GM23248 (cell line): Measurements from ENCODE around the gene DIO3. TPM values are rescaled to one million over a fixed set of nuclear protein-coding genes. Genes with fewer than 3 reads are reported as not detected.

Source experiments
- DNase-seq: peaks from one replicate; pipeline ENCODE4 v3.0.0-alpha.2; 2015
- H2AFZ ChIP-seq: fragments of 200-600 bp; sonication (generic); 2 replicates; pipeline ENCODE4 v1.6.1; 2016; ENCODE audit warnings: antibody characterized with exemption
- H3F3A ChIP-seq: fragments of 200-600 bp; sonication (generic); 2 replicates; pipeline ENCODE4 v1.6.1; 2016; ENCODE audit warnings: mild to moderate bottlenecking, antibody characterized with exemption, mixed run types; ENCODE audit not compliant: insufficient read depth
- H3K27ac ChIP-seq: fragments of 200-600 bp; sonication (generic); 2 replicates; pipeline ENCODE4 v1.5.1; 2016; ENCODE audit warnings: mild to moderate bottlenecking
- H3K27me3 ChIP-seq: fragments of 200-600 bp; sonication (generic); replicated peaks from 2 replicates; pipeline ENCODE4 v1.6.1; 2016; ENCODE audit warnings: mild to moderate bottlenecking; ENCODE audit not compliant: insufficient read depth
- H3K36me3 ChIP-seq: fragments of 200-600 bp; sonication (generic); 2 replicates; pipeline ENCODE4 v1.6.1; 2016; ENCODE audit warnings: low read depth, mild to moderate bottlenecking
- H3K4me1 ChIP-seq: fragments of 200-600 bp; sonication (generic); 2 replicates; pipeline ENCODE4 v1.6.1; 2016; ENCODE audit warnings: mild to moderate bottlenecking; ENCODE audit not compliant: insufficient read depth
- H3K4me2 ChIP-seq: fragments of 200-600 bp; sonication (generic); one replicate; pipeline ENCODE4 v1.6.1; 2016; ENCODE audit warnings: mild to moderate bottlenecking; ENCODE audit not compliant: unreplicated experiment
- H3K4me3 ChIP-seq: fragments of 200-600 bp; sonication (generic); 2 replicates; pipeline ENCODE4 v1.5.1; 2016; ENCODE audit warnings: mild to moderate bottlenecking
- H3K79me2 ChIP-seq: fragments of 200-600 bp; sonication (generic); 2 replicates; pipeline ENCODE4 v1.6.1; 2016; ENCODE audit warnings: mild to moderate bottlenecking; ENCODE audit not compliant: insufficient read depth
- H3K9ac ChIP-seq: fragments of 200-600 bp; sonication (generic); 2 replicates; pipeline ENCODE4 v1.6.1; 2016; ENCODE audit warnings: mild to moderate bottlenecking
- H3K9me2 ChIP-seq: fragments of 200-600 bp; sonication (generic); 2 replicates; pipeline ENCODE4 v1.6.1; 2016; ENCODE audit warnings: mixed run types, mild to moderate bottlenecking, moderate library complexity; ENCODE audit not compliant: insufficient read depth
- H3K9me3 ChIP-seq: fragments of 200-600 bp; sonication (generic); one replicate; pipeline ENCODE4 v1.6.1; 2017; ENCODE audit warnings: low read depth
- H4K20me1 ChIP-seq: fragments of 200-600 bp; sonication (generic); 2 replicates; pipeline ENCODE4 v1.6.0; 2016; ENCODE audit not compliant: insufficient read depth
- EZH2 ChIP-seq: fragments of 200-600 bp; sonication (generic); IDR thresholded peaks from 2 replicates; pipeline ENCODE4 v1.6.1; 2018; ENCODE audit warnings: antibody characterized with exemption, mild to moderate bottlenecking; ENCODE audit not compliant: insufficient read depth, poor library complexity, severe bottlenecking
- EZH2phosphoT487 ChIP-seq: fragments of 200-600 bp; sonication (generic); IDR thresholded peaks from 2 replicates; pipeline ENCODE4 v1.6.1; 2018; ENCODE audit warnings: antibody characterized with exemption, moderate library complexity, mild to moderate bottlenecking, low read depth; ENCODE audit not compliant: insufficient read depth
- WGBS, 2 experiments: methylation state at CpG; one replicate each; pipeline ENCODE4 v1.1.6; 2015 to 2017; ENCODE audit warnings: low lambda C conversion rate in 2 of 2, low coverage in 1 of 2; ENCODE audit errors: missing lambda C conversion rate in 2 of 2; 5-methylcytosine and 5-hydroxymethylcytosine counted together
- in situ Hi-C: fragments of 300-500 bp; cut with MboI; formaldehyde crosslinking; loops from 2 replicates; pipeline ENCODE4 v1.15.0; 2020
- polyA plus RNA-seq: library from polyadenylated mRNA; unstranded; fragments of >200 nt; fragmentation: Nextera tagmentation; extraction: Ambion mirVana; gene quantifications from 2 replicates; pipeline ENCODE4 v1.2.1, GENCODE V29; 2016
- total RNA-seq: library from RNA; depleted of rRNA; stranded (reverse); fragments of >200 nt; shearing (Covaris generic); gene quantifications from 2 replicates; pipeline ENCODE4 v1.2.3, GENCODE V29; 2014

Gene DIO3
- total and polyA plus RNA-seq, 2 experiments from 2014 or later, result not detected

DNA sequence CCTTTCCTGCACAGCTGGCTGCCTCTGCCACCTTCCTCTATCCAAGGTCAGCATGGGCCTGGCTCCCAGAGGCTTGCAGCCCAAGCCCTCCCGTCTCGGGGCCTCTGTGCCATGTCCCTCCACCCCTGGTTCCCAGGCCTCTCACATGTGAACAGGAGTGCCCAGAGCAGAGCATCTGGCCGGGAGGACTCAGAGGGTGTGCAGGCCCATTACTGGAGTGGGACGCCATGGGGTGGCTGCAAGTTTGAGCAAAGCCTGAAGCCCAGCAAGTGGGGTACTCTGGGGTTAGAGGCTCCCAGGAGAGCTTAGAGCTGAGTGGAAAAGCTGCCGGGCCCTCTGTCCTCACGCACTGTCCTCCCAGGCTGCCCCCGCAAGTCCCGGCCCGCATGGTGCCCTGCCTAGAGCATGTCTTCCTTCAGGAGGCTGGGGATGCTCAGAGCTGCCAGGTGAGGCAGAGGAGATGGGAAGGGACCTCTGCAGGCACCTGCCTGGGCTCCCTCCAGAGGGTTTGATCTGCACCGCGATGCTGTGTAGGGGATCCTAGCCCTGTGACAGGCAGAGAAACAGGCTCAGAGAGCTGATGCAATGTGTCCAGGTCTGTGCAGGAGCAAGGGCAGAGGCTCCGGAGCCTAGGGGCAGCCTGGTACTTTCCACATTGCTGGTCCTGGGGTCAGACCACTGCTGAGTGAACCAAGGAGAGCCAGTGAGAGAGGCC, 39.8 kb downstream of the DIO3 start:
- no peak overlapping the region for H3K27ac ChIP-seq
- no peaks in the 10 kb centered on the region for H3K9me3 ChIP-seq
- no peaks in the 10 kb centered on the region for H3K9me2 ChIP-seq
- no peaks in the 10 kb centered on the region for H3F3A ChIP-seq
- TF ChIP-seq EZH2 (no peak), EZH2phosphoT487 (no peak)
- no peak overlapping the region for H3K9ac ChIP-seq
- H3K27me3 ChIP-seq, result peaks cover 6% of the 10 kb centered on the region
- no peaks in the 10 kb centered on the region for H3K4me1 ChIP-seq
- 63 to 65% methylated on average over 12 of the region's 12 CpGs for WGBS, 2 experiments
- no peaks in the 10 kb centered on the region for H4K20me1 ChIP-seq
- no peak overlapping the region for H3K4me2 ChIP-seq
- DNase-seq, result no peak
- H2AFZ ChIP-seq, result no peak overlapping the region
- H3K36me3 ChIP-seq, result no peaks in the 10 kb centered on the region
- in situ Hi-C loops, result no loop called here
- no peaks in the 10 kb centered on the region for H3K79me2 ChIP-seq
- no peak overlapping the region for H3K4me3 ChIP-seq

- Histone ChIP-seq H3K9me3 (no peaks in the 10 kb centered on the region), H3K27me3 (peaks cover 13% of the 10 kb centered on the region), H3F3A (no peaks in the 10 kb centered on the region), H3K4me2 (no peak overlapping the region), H3K9ac (no peak overlapping the region), H3K9me2 (no peaks in the 10 kb centered on the region), H4K20me1 (no peaks in the 10 kb centered on the region), H3K27ac (no peak overlapping the region), H3K4me3 (no peak overlapping the region), H2AFZ (no peak overlapping the region), H3K36me3 (no peaks in the 10 kb centered on the region), H3K4me1 (no peaks in the 10 kb centered on the region), H3K79me2 (no peaks in the 10 kb centered on the region)
- no peak for DNase-seq
- in situ Hi-C loops, result no loop called here
- TF ChIP-seq EZH2phosphoT487 (no peak), EZH2 (no peak)
- 69 to 73% methylated on average over 33 to 35 of the region's 35 CpGs for WGBS, 2 experiments
These were observed 40.5 kb downstream of the DIO3 start for GRCh38 chr14:101601606-101602465.

DNA sequence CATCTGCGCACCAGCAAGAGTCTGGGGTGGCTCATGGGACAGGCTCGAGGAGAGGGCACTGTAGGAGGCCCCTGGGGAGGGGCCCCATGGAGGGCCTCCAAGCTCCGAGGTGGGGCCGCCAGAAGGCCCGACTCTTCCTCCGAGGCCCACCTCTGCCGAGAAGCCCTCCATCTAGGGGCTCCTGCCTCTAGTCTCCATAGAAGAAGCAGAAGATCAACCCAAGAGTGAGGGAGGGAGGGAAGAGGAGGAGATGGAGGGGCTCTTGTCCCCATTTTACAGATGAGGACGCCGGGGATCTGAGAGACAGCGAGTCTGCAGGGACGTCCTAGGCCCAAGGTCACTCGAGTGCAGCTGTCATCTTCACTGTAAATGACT, 41.2 kb downstream of the DIO3 start:
- in situ Hi-C loops, result no loop called here
- WGBS, 2 experiments, result 56 to 63% methylated on average over 12 of the region's 12 CpGs

GRCh38 chr14:101603096-101603495, 41.8 kb downstream of the DIO3 start:
- TF ChIP-seq EZH2phosphoT487 (no peak), EZH2 (no peak)
- 59 to 70% methylated on average over 8 of the region's 8 CpGs for WGBS, 2 experiments
- no peaks in the 10 kb centered on the region for H3K4me1 ChIP-seq
- H3K36me3 ChIP-seq, result no peaks in the 10 kb centered on the region
- H3K4me2 ChIP-seq, result no peak overlapping the region
- H3K9me3 ChIP-seq, result no peaks in the 10 kb centered on the region
- no peaks in the 10 kb centered on the region for H4K20me1 ChIP-seq
- H3F3A ChIP-seq, result no peaks in the 10 kb centered on the region
- H3K4me3 ChIP-seq, result no peak overlapping the region
- H3K27me3 ChIP-seq, result peaks cover 16% of the 10 kb centered on the region
- no peaks in the 10 kb centered on the region for H3K79me2 ChIP-seq
- H3K9ac ChIP-seq, result no peak overlapping the region
- in situ Hi-C loops, result no loop called here
- H3K27ac ChIP-seq, result no peak overlapping the region
- DNase-seq, result no peak
- H3K9me2 ChIP-seq, result no peaks in the 10 kb centered on the region
- no peak overlapping the region for H2AFZ ChIP-seq

More for the DNA sequence above, 41.2 kb downstream of the DIO3 start:
- Histone ChIP-seq H3K9me2 (no peaks in the 10 kb centered on the region), H3K9me3 (no peaks in the 10 kb centered on the region), H3K27me3 (peaks cover 15% of the 10 kb centered on the region), H3K4me2 (no peak overlapping the region), H3K36me3 (no peaks in the 10 kb centered on the region), H3K79me2 (no peaks in the 10 kb centered on the region), H3F3A (no peaks in the 10 kb centered on the region), H3K27ac (no peak overlapping the region), H3K4me3 (no peak overlapping the region), H4K20me1 (no peaks in the 10 kb centered on the region), H3K4me1 (no peaks in the 10 kb centered on the region), H3K9ac (no peak overlapping the region), H2AFZ (no peak overlapping the region)
- no peak for DNase-seq
- TF ChIP-seq EZH2phosphoT487 (no peak), EZH2 (no peak)
